HG02981 (cell line): ENCODE results near the gene DDI2.
A peak's percentile ranks its signal among the peaks of the same experiment; 100 is the strongest.

Experiments used
- ATAC-seq: cut with Tn5 transposase; IDR thresholded peaks from one replicate; pipeline ENCODE4 v1.9.1; 2021; ENCODE audit warnings: mild to moderate bottlenecking, moderate library complexity; ENCODE audit not compliant: unreplicated experiment

The DDI2 gene

GRCh38 chr1:15605398-15606383 lies 11.6 kb upstream of the DDI2 start:
- no peak for ATAC-seq

- ATAC-seq, result no peak
These were observed 7.6 kb upstream of the DDI2 start for GRCh38 chr1:15609631-15610030.

DNA sequence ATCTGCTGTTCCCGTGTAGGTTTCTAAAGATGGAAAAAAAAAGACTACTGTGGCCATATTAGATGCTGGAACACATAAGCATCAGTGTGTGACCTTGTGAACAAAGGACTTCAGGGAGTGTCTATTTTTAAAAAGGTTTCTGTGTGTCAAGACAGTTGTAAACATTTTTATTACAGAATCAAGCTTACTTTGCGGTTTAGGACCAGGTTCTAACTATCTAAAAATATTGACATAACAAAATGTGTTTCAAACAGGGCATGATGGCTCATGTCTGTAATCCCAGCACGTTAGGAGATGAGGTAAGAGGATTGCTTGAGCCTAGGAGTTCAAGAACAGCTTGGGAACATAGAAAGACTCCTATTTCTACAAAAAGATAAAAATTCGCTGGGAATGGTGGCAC lies 7.1 kb upstream of the DDI2 start:
- no peak for ATAC-seq

DNA sequence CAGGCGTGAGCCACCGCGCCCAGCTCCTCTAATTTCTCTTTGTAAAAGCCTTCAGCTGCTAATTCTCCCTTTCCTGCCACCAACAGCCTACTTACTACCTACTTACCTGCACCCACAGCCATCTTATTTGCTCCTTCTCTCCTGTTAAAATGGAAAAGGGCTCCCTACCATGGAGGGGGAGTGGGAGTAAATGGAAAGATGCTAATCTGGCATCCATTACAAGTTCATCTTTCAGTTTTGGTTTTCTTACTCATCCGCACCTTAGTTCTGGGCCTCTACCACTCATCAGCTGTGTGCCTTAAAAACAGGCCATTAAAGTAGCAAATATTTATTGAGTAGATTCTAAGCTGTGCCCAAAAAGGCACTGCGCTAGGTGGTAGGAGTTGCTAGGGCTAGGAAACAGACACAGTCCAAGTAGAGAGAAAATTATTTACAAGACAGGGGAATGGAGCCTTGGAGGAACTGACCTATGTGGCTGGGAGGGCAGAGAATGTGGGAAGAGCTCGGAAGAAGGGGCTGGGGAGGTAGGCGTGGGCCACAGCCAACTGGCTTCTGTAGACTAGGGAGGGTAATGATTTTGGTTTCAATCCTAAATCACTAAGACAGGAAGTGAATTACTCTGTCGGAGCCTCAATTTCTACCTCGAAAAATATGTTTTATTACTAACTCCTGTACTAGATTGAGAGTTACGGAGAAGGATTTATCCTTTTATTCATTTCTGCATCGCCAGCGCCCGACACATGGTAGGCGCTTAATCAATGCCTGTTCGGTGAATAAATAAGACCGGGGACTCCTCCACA lies 685 bp upstream of the DDI2 start:
- peak; percentile 6 for ATAC-seq

DNA sequence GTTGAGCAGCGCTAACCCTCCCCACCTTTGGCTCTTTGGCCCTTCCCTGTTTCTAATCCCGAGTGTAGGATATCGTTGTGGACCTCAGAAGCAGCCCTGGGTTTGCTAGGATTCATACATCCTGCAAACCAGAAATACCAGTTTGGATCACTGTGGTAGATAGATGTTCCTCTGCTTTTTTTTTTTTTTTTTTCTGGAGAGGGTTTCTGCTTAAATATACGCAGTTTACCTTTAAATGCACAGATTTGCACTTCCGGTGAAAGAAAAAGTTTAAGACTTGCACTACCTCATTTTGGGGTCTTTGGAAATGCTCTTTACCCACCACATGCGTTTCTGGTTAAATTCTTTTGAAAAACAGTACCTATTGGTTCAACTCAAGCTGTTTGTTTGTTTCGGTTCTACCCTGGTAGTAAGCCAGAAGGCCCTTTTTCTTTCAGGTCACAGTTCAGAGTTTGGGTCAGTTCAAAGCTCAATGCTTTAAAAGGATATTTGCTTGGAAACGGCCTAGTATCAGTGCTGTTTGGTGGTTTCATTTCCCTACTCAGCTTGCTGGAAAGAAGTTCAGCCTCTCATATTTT lies 908 bp downstream of the DDI2 start:
- peak; percentile 34 for ATAC-seq

DNA sequence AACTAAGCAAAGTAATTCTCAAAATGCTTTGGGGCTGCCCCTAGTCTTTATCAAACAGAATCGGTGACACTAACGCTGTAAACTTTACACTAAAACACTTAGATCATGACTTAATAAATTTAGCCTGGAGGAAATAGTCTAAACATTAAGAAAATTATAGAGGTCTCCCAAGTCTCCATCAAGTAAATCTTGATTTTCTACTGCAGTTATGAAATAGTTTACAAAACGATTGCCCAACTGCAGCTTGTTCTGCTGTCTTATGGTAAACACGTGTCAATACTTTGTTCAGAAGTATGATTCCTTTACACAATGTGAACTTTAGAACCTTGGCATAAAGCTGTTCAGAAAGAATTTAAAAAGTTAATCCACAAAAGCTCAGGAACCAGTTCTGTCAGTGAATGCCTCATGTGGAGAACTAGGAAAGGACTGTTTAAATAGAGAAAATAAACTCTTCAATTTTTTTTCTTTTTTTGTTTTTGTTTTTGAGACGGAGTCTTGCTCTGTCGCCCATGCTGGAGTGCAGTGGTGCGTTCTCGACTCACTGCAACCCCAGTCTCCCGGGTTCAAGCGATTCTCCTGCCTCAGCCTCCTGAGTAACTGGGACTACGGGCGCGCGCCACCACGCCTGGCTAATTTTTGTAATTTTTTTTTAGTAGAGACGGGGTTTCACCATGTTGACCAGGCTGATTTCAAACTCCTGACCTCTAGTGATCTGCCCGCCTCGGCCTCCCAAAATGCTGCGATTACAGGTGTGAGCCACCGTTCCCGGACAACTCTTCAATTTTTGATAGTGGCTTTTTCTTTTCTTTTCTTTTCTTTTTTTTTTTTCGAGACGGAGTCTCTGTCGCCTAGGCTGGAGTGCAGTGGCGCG lies 1.6 kb downstream of the DDI2 start:
- no peak for ATAC-seq

DNA sequence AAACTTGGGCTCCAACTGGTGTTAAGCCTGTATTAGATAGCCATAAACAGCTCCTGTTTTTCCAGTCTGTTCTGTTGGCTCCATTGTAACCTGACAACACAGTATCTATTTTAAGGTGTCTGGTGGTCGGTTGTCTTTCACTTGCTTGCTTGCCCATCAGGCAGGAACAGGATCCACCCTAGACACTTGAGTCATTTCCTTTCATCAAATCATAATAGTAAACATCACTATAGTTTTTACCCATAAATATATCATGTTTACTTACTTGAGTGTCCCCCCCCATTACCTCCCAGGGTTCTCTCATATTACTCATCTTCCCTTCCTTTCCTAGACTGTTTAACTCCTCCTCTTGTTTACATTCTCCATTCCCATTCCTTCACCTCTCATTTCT lies 2.9 kb downstream of the DDI2 start:
- ATAC-seq, result no peak

DNA sequence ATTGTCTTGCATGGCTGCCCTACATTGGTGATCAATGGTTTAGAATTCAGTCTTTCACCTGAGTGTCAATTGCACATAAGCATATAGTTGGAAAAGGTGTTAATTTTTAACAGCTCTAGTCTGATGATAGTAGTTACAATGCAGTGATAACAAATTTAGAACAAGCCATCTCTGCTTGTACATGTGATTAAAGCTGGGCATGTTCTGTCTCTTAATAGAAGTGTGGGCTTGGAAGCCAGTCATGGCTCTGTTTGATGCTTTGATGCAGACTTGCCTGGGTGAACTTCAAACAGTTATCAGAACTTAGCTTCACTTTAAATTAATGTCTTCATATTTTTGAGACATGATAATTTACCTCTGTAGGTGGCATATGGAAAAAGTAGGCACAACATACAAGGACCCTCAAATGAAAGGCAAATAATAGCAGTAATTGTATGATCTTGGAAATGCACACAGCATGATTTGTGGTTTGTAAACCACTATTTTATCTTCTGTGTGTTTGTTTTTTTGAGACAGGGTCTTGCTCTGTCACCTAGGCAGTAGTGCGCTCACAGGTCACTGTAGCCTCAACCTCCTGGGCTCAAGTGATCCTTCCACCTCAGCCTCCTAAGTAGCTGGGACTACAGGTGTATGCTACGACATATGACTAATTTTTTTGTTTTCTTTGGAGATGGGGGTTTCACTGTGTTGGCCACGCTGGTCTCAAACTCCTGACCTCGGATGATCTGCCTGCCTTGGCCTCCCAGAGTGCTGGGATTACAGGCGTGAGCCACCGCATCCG lies 3.8 kb downstream of the DDI2 start:
- no peak for ATAC-seq

GRCh38 chr1:15621975-15622374 lies 4.7 kb downstream of the DDI2 start:
- no peak for ATAC-seq

DNA sequence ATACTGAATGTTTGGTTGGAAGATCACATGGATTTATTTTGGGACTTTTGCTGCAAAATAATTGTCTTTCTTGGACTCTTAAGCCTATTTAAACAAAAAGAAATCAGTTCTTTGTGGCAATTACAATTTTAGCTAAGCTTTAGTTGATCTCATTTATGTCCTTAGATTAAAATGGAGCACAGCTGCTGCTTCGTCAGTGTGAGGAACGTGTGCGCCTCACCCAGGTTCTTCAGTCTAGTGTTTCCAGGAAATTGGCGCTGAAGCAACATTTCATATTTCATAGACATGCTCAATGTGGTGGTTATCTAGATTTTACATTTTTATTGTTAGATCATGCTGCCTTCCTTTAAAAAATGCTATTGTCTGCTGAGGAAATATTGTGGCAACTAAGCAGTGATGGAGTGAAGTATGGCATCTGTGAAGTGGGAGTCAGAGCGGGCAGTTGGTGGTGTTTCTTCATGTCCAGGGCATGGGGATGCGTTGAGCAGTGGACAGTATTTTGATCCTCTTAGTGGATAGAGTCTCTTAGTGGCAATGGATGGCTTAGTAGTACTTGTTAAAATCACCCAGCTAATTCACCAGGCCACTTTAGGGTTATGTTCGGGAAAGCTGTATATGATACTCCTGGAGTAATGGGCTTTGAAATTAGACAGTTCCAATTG lies 5.6 kb downstream of the DDI2 start:
- no peak for ATAC-seq

- ATAC-seq, result no peak
These were observed 6.2 kb downstream of the DDI2 start for GRCh38 chr1:15623435-15623834.

DNA sequence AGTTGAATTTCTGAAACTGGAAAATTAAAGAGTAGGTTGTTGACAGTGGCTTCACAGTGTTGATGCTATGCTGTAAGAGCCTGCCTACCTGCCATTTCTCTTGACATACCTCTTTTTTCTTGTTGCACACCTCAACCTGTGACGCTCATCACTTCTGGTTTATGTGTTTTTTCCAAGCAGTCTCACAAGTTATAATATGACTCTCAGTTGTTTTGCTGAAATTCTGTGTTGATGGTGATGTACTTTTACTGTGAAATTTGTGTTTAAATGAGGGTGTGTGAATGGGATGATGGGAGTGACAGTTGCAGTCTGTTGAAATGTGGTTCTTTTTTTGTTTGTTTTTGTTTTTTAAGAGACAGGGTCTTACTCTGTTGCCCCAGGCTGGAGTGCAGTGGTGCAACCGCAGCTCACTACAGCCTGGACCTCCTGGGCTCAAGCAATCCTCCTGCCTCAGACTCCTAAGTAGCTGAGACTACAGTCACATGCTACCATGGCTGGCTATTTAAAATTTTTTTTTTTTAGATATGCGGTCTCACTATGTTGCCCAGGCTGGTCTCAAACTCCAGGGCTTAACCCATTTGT lies 7.0 kb downstream of the DDI2 start:
- no peak for ATAC-seq

DNA sequence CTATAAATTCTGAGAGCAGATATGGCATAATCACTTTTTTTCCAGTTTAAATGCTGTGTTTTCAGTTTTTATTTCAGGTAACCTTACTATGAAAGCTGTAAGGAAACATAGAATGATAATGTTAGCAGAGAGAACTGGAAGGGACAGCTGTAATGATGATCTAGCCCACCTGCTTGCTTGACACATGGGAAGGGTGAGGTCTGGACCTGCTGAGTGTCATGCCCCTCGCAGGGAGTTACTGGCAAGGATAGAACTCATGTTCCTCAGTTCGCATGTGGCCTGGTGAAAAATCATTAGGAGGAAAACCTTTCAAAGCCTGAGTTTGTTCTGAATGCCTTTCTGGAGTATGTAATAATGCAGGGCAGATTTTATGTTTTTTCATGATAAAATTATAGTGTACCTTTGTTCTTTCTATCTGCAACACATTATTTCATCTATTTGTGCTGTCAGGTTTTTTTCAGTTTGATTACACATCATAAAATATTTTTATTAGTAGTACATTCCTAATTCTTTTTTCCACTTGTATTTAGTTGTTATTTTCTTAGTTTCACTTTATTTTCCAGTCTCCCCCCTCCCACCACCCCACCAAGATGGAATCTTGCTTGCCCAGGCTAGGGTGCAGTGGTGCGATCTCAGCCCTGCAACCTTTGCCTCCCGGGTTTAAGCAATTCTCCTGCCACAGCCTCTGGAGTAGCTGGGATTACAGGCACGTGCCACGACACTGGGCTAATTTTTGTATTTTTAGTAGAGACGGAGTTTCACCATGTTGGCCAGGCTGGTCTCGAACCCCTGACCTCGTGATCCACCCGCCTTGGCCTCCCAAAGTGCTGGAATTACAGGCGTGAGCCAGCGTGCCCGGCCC lies 8.0 kb downstream of the DDI2 start:
- ATAC-seq, result no peak

GRCh38 chr1:15626269-15626950 lies 9.2 kb downstream of the DDI2 start:
- no peak for ATAC-seq

GRCh38 chr1:15627343-15627988 lies 10.2 kb downstream of the DDI2 start:
- peak; percentile 89 for ATAC-seq

GRCh38 chr1:15628003-15628402 lies 10.7 kb downstream of the DDI2 start:
- ATAC-seq, result peak; percentile 39
